Measurements from ENCODE around the gene LTBP2. TPM values are rescaled to one million over a fixed set of nuclear protein-coding genes. Genes with fewer than 3 reads are reported as not detected.

The LTBP2 gene
- total RNA-seq, 1 donor from 2014 or later, result 16.5 TPM

DNA sequence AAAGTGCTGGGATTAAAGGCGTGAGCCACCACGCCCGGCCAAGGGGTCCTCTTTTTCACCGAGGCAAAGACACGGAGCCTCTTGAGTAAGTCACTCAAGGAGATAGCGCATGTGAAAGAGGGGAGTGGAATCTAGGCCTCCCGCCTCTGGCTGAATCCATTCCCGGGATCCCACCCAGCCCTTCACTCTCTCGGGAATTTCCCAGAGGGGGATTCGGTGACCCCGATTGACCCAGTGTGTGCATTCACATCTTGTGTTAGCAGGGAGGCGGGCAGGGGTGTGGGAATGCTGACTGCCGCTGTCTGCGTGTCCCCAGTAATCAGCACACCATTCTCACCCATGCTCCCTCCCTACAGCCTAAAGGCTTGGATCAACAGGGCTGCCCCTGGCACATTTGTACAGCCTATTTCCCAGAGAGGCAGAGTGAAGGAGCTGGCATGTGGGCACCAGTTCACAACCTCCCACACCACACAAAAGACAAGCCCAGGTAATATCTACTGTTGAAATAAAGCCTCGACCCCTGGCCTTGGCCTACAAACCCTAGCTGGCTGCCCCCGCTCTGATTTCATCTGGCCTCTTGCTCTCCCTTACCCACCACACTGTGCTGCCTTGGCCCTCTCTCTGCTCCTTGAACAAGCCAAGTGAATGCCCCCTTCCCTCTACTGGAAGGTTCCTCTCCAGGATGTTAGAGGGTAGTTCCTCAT, 1.3 kb upstream of the LTBP2 start:
- no peak for DNase-seq (ENCODE audit: low read depth)

DNA sequence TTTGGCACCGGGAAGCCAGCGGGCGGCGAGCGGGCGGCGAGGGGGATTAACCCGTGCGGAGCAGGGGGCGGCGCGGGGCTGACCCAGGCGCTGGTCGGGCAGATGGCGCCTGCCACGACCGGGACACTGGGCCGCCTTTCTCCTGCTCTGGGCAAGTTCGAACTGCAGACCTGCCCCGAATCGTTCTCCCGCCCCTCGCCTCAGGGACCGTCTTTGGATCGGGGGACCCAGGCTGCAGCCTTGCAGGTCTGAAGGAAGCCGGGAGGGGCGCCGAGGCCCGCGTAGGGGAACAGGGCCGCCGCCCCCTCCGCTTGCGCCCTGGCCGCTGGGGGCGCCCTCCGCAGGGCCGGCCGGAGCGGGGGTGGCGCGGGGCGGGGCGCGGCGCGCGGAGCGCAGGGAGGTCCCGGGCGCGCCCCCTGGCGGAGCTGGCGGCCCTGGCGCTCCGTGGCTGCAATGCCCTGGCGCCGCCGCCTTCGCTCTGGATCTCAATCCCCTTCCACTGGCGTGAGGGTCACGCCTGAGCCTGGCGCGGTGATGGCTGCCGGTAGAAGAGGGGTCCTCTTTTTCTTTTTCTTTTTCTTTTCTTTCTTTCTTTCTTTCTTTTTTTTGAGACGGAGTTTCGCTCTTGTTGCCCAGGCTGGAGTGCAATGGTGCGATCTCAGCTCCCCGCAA, 449 bp upstream of the LTBP2 start:
- DNase-seq (ENCODE audit: low read depth), result peak; percentile 81

DNA sequence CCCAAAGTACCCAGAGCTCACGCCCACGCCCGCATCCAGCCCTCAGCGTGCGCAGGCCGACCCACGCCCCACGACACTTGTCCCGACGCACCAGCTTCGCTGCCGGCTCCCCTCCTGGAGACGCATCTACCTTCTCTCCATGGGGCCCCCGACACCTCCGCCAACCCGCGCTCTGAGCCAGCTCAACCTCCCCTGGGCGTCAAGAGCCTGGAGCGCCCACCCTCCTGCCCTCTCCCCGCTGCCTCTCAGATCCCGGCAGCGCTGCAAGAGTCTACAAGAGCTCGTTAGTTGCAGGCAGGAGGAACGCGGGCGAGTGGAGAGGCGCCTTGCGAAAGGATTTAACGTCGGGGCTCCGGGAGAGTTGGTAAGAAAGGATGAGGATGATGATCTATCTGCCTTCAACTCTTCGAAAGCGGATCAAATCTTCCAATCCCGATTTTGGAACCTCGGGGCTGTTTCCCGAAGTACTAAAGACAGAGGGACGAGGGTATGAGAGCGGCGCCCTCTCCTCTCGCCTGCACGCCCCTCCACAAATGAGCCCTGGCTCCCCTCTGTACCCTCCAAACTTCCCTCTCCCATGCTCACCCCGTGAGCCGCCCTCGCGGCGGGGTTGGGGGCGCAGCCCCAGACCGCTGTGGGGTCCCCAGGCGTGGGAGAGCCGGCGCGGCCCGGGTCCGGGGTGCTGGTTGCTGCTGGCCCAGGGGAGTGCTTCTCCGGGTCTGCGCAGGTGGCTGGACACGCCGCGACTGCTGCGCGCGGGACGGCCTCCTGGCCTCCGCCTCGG, 979 bp downstream of the LTBP2 start:
- DNase-seq (ENCODE audit: low read depth), result no peak

DNA sequence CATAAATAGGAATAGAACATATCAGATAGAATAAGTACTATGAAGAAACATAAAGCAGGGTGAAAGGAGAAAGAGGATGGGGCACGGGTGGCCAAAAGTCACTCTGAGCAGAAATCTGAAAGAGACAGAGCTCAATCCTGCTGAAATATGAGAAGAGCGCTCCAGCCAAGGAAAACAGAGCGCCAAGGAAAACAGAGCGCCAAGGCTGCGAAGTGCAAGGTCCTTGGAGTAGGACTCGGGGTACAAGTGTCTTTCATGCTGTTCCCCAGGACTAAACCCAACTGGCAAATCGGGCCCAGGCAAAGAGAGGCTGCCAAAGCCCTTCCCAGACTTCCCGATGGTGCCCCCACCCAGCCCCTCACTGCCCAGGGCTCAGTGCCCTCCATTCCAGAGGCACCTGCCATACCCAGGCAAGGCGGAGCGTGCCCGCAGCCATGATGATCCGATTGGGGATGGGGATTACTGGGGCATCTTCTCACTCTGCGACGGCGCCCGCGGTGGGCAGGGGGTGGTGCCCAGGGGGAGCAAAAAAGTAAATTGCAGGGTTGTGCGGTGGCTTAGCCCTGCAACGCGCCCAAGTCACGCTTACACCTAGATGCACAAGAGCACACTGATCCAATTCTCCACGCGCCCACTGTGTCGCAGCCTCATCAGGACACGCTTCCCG, 1.7 kb downstream of the LTBP2 start:
- DNase-seq (ENCODE audit: low read depth), result no peak

DNA sequence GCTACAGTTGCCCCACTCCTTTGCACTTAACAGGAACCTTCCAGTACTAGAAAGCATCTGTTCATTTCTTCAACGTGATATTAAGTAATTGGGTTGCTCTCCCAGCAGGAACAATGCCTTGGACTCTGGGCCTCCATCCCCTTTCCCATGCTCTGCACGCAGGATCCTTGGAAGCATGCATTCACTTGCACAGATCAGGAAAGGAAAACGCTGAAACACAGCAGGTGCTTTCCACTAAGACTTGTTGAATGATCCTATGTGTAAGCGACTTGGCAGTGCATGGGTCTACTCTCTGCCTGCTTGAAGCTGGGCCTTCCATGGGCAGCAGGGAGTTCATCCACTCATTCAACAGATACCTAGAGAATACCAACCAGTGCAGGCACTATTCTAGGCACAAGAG, 2.3 kb downstream of the LTBP2 start:
- DNase-seq (ENCODE audit: low read depth), result no peak

DNA sequence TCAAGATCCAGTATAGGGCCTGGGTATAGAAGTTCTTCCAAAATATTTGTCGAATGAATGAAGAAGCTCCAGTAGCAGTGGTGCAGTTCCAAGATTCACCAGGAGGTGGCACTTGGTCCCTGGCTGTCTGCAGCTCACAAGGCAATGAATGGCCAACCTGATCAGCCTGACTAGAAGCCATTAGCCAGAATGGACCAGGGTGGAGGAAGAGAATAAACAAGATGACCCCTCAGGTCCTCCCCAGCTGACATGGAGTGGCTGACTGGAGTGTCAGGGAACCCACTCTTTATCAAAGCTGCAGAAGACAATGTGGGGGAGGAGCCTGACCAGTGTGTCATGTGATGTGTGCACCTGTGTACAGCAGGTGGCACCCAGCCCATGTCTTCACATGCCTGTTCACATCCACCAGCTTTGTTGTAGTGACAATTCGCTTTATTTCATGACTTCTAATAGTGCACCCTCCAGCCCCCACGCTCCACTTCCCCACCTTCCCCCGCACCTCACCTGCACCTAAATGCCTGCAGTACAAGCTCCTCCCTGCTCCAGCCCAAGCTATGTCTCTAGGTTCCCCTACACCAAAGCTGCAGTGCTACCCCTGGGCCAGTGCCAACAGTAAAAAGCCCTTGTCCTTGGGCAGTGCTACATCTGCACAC, 3.0 kb downstream of the LTBP2 start:
- peak; percentile 88 for DNase-seq (ENCODE audit: low read depth)

DNA sequence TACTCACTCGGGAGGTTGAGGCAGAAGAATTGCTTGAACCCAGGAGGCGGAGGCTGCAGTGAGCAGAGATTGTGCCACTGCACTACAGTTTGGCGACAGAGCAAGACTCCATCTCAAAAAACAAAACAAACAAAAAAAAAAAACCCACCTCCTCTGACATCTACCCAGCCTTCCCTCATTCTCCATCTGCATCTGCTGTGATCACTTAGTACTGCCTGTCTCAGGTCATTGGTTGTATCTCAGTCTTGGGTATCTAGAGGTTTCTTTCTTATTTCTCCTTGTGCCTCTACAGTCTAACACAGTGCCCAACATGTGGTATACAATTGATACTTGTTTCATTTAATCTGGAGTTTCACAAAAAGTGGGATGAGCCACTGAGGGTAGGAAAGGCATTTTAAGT, 5.3 kb downstream of the LTBP2 start:
- DNase-seq (ENCODE audit: low read depth), result no peak

DNA sequence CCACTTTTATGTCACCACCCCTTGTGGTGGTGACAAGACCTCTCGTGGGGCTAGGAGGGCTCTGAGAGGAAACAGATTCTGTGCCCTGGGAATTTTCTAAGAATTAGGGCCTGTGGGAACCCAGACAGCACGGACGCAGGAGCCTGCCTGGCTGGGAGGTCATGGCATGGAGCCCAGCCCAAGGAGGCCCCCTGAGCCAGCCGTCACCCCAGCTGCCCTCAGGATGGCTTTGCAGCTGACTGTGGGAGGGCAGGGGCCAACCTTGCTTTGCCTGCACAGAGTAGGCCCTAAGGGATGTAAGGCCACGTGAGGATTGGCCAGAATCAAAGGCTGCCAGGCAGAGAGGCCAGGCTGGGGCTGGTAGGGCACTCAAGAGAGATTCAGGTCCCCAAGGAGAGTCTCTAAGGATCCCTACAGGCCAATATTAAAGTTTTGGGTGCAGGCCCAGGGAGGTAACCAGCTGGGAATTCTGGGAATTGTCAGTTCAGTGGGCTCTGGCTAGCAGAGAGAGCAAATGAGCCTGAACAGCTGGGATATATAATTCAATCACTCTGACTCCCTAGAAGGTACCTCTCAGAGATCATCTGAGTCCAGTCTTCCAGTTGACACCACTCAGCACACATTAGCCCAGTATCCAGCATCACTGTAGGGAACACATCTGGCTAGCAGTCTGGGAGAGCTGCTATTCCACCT, 6.4 kb downstream of the LTBP2 start:
- DNase-seq (ENCODE audit: low read depth), result peak; percentile 82

DNA sequence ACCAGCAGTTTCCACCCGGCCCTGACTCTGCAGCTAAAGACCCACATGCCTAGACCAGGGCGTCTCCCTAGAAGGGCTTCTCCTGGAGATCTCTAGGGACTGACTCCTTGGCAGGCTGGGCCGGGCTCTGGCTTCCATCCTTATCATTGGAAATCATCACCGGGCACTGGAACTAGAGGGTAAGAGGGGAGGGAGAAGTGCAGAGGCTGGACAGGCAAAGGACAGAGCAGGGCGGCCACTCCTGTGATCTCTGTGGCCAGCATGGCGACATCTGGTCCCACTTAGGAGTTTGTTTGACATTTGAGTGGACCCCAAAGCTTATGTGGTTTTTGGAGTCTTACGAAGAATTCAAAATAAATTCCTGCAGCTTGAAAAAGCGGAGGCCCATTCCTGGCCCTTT, 7.1 kb downstream of the LTBP2 start:
- DNase-seq (ENCODE audit: low read depth), result peak; percentile 79

DNA sequence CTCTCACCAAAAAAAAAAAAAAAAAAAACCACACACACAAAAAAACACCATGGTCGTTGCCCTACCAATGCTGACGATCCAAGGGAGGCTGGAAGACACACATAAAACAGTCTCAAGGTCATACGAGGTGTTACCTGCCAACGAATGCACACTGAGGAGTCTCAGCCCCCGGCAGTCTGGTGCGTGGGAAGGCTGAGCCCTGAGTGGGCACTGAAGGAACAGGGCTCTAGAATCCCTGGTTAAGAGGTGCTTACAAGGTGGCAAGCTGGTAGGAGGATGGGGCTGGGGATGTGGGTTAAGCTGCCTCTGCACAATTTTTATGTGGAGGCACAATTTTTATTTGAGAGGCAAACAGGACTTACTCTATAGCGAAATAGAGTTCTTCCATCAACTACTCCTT, 7.9 kb downstream of the LTBP2 start:
- no peak for DNase-seq (ENCODE audit: low read depth)

DNA sequence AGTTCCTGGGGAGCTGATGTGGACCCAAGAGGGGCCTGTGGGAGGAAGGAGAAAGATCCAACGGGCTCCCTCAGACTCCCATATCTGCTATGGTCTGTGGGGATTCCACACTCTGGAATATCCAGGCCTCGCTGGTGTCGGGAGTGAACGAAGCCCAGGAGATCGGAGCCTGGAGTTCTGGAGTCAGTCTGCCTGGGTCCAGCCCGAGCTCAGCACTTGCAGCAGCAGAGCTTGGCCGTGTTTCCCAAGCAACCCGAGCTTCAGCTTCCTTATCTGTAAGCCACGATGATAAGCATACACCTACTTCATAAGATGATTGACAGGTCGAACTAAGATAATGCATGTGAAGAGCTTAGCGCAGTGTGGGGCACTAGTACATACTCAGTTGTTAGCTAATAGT, 10.1 kb downstream of the LTBP2 start:
- DNase-seq (ENCODE audit: low read depth), result no peak

DNA sequence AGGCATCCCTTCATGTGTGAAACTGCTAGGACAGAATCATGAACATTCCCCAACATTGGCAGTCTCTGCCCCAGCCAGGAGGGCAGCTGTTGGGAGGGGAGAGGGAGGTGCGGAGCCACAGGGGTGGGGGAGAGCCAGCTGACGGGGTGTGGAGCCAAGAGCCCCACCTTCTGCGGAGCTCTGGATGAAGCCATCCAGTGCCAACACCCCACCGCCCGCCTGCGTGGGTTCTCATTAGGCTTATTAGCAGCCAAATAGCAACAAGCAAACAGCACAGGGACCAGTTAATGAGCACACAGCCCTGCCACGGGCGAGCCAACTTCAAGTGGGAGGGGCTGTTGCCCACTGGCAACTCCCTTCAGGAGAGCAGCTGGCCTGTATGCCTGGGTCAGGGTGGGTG, 12.1 kb downstream of the LTBP2 start:
- DNase-seq (ENCODE audit: low read depth), result peak; percentile 92

DNA sequence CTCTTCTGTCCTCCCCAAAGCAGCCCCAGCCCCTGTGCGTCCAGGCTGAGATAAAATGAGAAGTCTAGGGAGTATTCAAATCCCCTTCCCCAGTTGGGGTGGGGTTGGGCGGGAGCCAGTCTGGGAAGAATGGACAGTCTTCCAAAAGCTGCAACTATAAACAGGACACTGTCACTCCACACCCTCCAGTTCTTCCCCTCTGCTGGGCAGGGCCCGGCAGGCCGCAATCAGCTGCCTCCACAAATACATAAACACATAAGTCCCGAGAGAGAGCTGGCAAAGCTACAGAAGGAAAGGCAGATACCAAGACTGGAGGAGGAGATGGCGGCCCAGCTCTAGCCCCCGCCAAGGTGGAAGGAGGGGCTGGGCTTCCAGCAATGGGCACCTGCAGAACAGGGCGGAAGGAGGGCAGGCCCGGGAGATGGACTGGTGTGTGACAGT, 12.7 kb downstream of the LTBP2 start:
- peak; percentile 94 for DNase-seq (ENCODE audit: low read depth)

DNA sequence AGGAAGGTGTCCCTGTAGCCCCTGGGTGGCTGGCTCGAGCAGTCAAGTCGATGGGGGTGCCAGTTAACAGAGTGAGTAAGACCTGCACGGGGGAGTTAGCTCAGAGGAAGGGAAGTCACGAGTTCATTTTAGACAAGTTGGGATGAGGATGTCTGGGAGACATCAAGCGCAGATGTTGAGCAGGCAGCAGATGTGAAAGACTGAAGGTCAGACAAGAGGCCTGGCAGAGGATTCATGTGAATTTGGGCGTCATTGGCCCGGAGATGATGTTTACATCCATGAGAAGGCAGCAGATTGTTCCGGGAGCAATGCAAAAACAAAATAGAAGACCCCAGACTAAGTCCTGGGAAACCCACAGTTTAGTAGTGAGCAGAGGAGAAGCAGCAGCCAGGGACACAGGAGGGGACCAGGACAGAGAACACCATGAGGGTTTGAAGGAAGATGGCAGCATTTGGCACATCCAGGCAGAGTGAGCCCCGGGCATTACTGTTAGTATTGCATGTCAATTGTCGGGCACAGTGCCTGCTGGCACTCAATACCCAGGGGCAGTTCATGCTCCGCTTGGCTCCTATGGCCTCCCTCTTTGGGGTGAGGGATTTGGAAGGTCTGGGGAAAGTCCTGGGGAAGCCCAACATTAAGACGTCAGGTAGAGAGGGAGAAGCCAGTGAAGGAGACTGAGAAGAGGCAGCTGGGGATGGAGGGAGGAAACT, 15.1 kb downstream of the LTBP2 start:
- DNase-seq (ENCODE audit: low read depth), result no peak

DNA sequence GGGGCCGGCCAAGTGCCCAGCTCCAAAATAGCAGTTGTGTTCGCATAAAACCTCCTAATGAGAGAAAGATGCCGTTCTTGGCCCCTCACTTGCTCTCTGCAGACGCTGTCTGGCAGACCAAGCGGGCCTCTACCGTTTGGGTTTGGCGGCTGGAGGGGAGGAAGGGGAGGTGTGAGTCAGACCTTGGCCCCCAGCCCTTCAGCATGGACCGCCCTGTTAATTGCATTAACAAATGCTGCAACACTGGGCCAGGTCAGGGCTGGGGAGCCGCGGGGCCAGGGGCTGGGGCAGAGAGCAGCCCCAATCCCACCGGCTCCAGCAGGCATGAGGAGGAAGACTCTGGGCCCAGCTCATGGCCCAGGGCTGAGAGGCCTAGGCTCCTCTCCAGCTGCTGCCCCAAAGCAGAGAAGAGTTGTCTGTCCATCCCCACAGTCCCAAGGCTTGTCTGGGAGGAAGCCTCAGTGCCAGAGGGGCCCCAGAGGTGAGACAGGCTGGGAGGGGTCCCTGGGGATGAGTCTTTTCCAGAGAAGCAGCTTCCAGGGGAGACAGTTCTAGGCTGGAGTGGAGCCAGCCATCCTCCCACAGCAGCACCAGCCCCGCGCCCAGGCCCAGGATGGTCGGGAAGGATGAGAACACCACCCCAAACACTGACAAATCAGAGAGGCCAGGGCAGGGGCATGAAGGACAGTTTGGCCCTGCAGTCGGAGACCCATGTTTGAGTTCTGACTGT, 16.9 kb downstream of the LTBP2 start:
- DNase-seq (ENCODE audit: low read depth), result no peak

DNA sequence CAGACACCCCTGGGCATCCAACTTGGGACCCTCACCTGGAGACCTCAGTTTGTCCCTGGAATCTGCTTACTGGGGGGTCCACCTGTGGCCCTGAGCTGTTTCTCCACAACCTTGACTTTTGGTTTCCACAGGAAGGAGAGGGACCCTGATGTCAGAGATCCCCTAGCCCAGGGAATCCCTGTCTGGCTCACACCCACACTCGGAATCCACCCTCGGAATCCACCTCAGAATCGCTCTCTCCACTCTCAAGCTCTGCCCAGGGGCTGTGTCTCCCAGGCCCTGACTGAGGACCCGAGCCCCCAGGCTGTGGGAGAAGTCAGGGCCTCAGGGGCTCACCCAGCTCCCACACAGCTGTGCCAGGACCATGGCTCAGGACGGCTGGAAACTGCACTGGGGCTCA, 17.4 kb downstream of the LTBP2 start:
- DNase-seq (ENCODE audit: low read depth), result no peak

DNA sequence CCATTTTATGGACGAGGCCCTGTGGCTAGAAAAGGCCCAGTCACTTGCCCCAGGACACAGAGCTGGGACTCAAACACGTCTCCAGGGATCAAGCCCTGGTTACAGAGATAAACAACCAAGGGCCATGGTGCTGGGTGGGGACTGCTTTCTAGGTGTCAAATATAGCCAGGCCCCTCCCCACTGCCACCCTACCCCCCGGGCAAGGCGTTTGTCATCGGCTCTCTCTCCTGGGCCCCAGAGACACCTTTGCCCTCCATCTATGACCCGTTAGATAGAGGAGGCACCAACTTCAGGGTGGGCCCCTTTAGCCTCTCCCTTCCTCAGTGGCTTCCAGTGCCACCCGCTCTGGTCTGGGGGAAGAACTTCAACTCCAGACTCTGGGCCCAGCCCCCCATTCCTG, 18.0 kb downstream of the LTBP2 start:
- DNase-seq (ENCODE audit: low read depth), result no peak

DNA sequence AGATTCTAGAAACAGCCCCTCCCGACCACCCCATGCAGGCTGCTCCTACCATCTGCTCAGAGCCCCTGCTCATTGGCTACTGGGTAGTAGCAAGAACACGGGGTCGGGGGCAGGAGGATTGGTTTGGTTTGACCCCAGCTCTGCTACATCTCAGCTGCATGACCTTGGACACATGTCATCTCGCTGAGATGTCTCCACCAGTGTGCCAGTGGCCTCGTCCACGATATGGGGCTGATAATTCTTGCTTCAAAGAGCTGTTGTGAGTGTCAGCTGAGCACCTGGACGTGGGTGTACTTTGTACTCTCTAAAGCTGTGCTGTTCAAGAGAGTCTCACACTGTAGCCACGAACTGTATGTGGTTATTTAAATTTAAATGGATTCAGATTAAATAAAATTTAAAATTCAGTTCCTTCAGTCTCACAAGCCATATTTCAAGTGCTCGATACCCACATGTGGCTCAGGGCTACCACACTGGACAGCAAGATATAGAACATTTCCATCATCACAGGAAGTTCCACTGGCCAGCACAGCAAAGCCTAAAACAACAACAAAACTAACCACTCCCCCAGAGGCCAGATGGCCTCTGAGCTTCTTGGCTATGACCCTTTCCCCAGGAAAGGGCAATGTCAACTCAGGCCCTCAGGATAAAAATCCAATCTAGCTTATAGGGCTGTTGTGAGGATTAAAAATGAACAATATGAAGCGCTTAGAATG, 18.6 kb downstream of the LTBP2 start:
- DNase-seq (ENCODE audit: low read depth), result no peak
